Measurements from ENCODE around the gene ERI3. TPM values are rescaled to one million over a fixed set of nuclear protein-coding genes. Genes with fewer than 3 reads are reported as not detected.

Gene ERI3
- total RNA-seq, 1 donor from 2014 or later: 37.9 TPM

DNA sequence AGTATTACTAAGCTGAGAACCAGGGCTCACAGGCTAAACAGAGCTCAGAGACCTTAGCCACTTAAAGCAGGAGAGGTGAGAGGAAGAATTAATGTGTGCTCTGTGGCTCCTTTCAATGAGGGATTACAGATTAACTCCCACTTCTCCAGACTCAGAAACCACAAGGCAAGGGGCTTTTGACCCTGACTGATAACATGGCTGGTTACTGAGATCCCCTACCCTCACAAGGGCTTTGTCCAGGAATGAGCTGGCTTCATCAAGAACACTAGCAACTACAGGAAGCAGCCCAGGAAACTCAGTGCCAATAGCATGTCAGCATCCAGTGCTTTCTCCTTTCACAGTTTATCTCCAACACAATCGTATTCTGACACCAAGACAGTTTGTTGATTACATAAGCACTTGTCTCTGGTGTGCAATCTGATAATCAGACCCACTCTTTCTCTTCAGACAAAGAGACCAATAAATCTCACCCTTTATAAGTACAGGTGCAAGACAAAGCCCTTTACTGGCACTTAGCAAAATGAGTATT, 38.8 kb downstream of the ERI3 start:
- Mint-ChIP-seq H3K27me3 (no peaks in the 10 kb centered on the region), H3K27ac (no peak overlapping the region), H3K4me1 (peaks cover 12% of the 10 kb centered on the region), H3K9me3 (no peaks in the 10 kb centered on the region), H3K36me3 (ENCODE audit: low read depth) (peaks cover 71% of the 10 kb centered on the region), H3K4me3 (no peak overlapping the region)
- ATAC-seq (ENCODE audit: low read depth) (no peak), DNase-seq (no peak)
- TF ChIP-seq, protein P1, sequence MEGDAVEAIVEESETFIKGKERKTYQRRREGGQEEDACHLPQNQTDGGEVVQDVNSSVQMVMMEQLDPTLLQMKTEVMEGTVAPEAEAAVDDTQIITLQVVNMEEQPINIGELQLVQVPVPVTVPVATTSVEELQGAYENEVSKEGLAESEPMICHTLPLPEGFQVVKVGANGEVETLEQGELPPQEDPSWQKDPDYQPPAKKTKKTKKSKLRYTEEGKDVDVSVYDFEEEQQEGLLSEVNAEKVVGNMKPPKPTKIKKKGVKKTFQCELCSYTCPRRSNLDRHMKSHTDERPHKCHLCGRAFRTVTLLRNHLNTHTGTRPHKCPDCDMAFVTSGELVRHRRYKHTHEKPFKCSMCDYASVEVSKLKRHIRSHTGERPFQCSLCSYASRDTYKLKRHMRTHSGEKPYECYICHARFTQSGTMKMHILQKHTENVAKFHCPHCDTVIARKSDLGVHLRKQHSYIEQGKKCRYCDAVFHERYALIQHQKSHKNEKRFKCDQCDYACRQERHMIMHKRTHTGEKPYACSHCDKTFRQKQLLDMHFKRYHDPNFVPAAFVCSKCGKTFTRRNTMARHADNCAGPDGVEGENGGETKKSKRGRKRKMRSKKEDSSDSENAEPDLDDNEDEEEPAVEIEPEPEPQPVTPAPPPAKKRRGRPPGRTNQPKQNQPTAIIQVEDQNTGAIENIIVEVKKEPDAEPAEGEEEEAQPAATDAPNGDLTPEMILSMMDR (IDR thresholded peaks at IDR 0.05): no peak
- CTCF ChIA-PET: interaction anchor here (1.4 kb wide), 1 partner anchor 104 kb away, joined by 3 read pairs; the partner anchor contains the start of gene DMAP1
- intact Hi-C loops (cut with micrococcal nuclease): no loop called here
- POLR2A ChIA-PET: no interaction called here

DNA sequence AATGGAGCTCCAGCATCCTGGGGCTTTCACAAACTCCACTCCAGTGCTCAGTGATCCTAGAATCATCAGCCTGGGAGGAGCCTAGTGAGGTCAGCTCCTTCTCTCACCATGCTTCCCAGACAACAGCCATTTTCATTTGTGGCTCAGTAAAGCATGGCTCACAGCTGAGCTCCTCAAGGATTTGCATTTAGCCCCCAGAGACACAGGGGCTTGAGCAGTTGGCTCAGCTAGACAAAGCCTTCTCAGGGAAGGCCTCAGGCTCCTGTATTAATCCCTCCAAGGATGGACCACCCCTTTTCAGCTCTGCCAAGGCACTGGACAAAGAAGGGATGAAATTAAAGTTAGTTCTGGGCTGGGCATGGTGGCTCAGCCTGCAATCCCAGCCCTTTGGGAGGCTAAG, 39.5 kb downstream of the ERI3 start:
- Mint-ChIP-seq H3K36me3 (ENCODE audit: low read depth) (peaks cover 79% of the 10 kb centered on the region), H3K27ac (no peak overlapping the region), H3K4me3 (no peak overlapping the region), H3K4me1 (peaks cover 12% of the 10 kb centered on the region), H3K27me3 (no peaks in the 10 kb centered on the region), H3K9me3 (no peaks in the 10 kb centered on the region)
- no peak for DNase-seq
- POLR2A ChIA-PET: no interaction called here
- no peak for ATAC-seq (ENCODE audit: low read depth)
- intact Hi-C loops (cut with micrococcal nuclease): no loop called here
- CTCF ChIA-PET: interaction anchor here (1.4 kb wide), 1 partner anchor 103 kb away, joined by 3 read pairs; the partner anchor contains the start of gene DMAP1
- TF ChIP-seq, protein P1 (IDR thresholded peaks at IDR 0.05): no peak

DNA sequence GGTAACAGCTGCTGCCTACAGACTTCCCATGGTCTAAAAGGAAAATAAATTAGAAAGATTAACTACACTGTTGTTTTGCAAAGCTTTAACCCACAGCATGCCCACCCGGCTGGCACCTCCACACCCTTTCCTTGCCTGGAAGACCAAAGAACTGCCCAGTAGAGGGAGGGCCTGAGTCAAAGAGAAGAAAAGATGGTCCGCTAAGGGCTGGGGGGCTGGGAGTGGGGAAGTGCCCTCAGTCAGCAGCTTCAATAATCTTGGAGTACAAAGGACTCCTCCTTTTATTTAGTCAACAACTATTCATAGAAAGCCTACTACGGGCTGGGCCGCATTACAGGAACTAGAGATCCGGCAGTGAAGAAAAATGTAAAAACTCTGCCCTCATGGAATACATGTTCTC, 40.6 kb downstream of the ERI3 start:
- no peak overlapping the region for H3K4me3 Mint-ChIP-seq
- TF ChIP-seq, protein P1 (IDR thresholded peaks at IDR 0.05): no peak
- no peaks in the 10 kb centered on the region for H3K27me3 Mint-ChIP-seq
- no peaks in the 10 kb centered on the region for H3K9me3 Mint-ChIP-seq
- ATAC-seq (ENCODE audit: low read depth): no peak
- no peak for DNase-seq
- H3K36me3 Mint-ChIP-seq (ENCODE audit: low read depth): peaks cover 83% of the 10 kb centered on the region
- CTCF ChIA-PET: no interaction called here
- H3K27ac Mint-ChIP-seq: no peak overlapping the region
- intact Hi-C loops (cut with micrococcal nuclease): no loop called here
- H3K4me1 Mint-ChIP-seq: peaks cover 12% of the 10 kb centered on the region
- POLR2A ChIA-PET: no interaction called here

DNA sequence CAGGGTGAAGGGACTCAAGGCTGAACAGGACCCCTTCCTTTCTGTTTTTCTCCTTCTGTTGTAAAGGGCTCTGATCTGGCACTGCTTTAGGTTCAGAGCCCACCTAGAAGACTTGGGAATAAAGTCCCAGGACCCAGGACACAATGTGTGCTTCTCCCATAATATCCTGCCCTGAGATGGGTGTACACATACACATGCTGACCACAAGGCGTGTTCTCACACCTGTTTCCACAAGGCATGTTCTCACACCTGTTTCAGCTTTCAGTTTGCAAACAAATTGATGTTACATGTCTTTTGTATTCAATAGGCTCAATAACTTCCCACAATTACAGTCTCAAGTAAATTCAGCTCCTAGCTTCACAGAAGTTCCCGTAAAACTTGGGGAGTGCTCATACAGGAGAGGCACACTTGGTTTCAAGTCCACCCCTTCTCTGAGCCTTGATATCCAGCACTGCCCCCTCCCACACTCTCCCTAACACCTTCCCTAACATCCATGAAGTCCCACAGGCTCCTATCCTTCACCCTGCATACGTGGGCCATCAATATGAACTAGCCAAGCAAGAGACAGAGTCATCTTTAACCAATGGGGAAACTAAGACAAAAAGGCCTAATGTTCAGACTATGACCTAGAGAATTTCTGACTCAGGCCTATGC, 41.7 kb downstream of the ERI3 start:
- Mint-ChIP-seq H3K4me3 (no peak overlapping the region), H3K4me1 (peaks cover 4% of the 10 kb centered on the region), H3K36me3 (ENCODE audit: low read depth) (peaks cover 81% of the 10 kb centered on the region), H3K27me3 (no peaks in the 10 kb centered on the region), H3K9me3 (no peaks in the 10 kb centered on the region), H3K27ac (no peak overlapping the region)
- DNase-seq (no peak), ATAC-seq (ENCODE audit: low read depth) (no peak)
- ChIA-PET POLR2A (no interaction called here), CTCF (no interaction called here)
- intact Hi-C loops (cut with micrococcal nuclease): no loop called here
- TF ChIP-seq, protein P1 (IDR thresholded peaks at IDR 0.05): no peak

DNA sequence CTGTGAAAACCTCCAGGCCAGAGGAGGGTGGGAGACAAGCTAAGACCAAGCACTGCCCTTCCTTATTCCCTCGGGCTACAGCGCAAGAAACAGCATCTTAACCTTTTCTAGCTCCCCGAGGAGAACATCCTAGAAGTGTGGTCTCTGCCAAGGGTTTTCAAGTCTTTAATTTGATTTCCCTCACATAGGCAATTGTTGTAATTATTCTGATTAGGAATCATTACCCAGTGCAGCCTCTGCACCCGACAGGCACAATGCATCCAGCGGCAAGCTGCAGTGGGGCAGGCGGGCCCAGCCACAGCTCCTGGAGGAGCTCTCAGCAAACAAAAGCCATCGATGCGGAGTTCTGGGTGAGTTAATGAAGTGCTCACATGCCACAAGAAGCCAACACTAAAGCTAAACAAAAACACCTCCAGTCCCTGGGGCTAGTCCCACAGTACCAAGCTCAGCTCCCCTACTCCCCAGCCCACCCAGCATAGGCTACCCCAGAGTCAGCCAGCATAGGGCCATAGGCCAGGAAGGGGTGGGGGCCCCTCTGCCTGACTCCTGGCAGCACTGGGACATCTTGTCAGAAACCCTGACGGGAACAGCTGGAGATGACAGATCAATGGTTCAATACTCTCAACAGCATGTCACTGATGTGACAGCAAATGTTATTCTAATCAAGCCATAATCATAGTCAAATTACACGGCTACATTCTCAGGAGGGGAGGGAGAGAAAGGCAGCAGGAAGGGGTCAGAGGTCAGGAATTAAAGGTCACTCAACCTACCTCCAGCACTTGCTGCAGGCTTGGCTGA, 42.5 kb downstream of the ERI3 start:
- ATAC-seq (ENCODE audit: low read depth) (no peak), DNase-seq (no peak)
- TF ChIP-seq, protein P1 (IDR thresholded peaks at IDR 0.05): no peak
- CTCF ChIA-PET: no interaction called here
- no peaks in the 10 kb centered on the region for H3K4me1 Mint-ChIP-seq
- H3K27ac Mint-ChIP-seq: no peak overlapping the region
- intact Hi-C loops (cut with micrococcal nuclease): no loop called here
- no peak overlapping the region for H3K4me3 Mint-ChIP-seq
- POLR2A ChIA-PET: no interaction called here
- H3K27me3 Mint-ChIP-seq: no peaks in the 10 kb centered on the region
- H3K9me3 Mint-ChIP-seq: no peaks in the 10 kb centered on the region
- H3K36me3 Mint-ChIP-seq (ENCODE audit: low read depth): peaks cover 80% of the 10 kb centered on the region
